Liver (tissue), 3 donors: ENCODE results near the gene DCAF5.

Experiments used
- ATF3 ChIP-seq: IDR thresholded peaks from 2 replicates; pipeline ENCODE4 v1.6.1; 2016; ENCODE audit warnings: antibody characterized with exemption
- CTCF ChIP-seq: fragments of 150-350 bp; IDR thresholded peaks from 2 replicates; pipeline ENCODE4 v1.5.1; 2017; ENCODE audit warnings: improper control_type of control experiment, low read depth, low read length; ENCODE audit not compliant: missing input control
- EGR1 ChIP-seq, 2 donors: IDR thresholded peaks; 2 replicates each; pipeline ENCODE4 v1.6.1; 2016 to 2018; ENCODE audit warnings: antibody characterized with exemption in 2 of 2, low read depth in 2 of 2
- FOXA2 ChIP-seq: IDR thresholded peaks from 2 replicates; pipeline ENCODE4 v1.6.1; 2016; ENCODE audit warnings: antibody characterized with exemption
- GABPA ChIP-seq, 2 donors: IDR thresholded peaks in 1 of 2; conservative IDR thresholded peaks in 1 of 2; 2 replicates each; pipeline ENCODE4 v1.6.1; 2016; ENCODE audit warnings: antibody characterized with exemption in 2 of 2, mild to moderate bottlenecking in 1 of 2, moderate library complexity in 1 of 2
- JUND ChIP-seq, 2 donors: IDR thresholded peaks; 2 replicates each; pipeline ENCODE4 v1.6.1; 2016; ENCODE audit warnings: antibody characterized with exemption in 2 of 2
- MAX ChIP-seq: IDR thresholded peaks from 2 replicates; pipeline ENCODE4 v1.6.1; 2016; ENCODE audit warnings: antibody characterized with exemption
- RAD21 ChIP-seq, 2 donors: IDR thresholded peaks; 2 replicates each; pipeline ENCODE4 v1.6.1; 2016; ENCODE audit warnings: antibody characterized with exemption in 2 of 2, mild to moderate bottlenecking in 2 of 2
- REST ChIP-seq: IDR thresholded peaks from 2 replicates; pipeline ENCODE4 v1.6.1; 2016; ENCODE audit warnings: antibody characterized with exemption, mild to moderate bottlenecking
- RXRA ChIP-seq, 2 donors: IDR thresholded peaks; 2 replicates each; pipeline ENCODE4 v1.6.1; 2017 to 2018; ENCODE audit warnings: antibody characterized with exemption in 2 of 2, mild to moderate bottlenecking in 1 of 2
- SP1 ChIP-seq: IDR thresholded peaks from 2 replicates; pipeline ENCODE4 v1.6.1; 2018; ENCODE audit warnings: antibody characterized with exemption, mild to moderate bottlenecking
- TAF1 ChIP-seq: conservative IDR thresholded peaks from 2 replicates; pipeline ENCODE4 v1.6.1; 2016; ENCODE audit warnings: antibody characterized with exemption, mild to moderate bottlenecking
- YY1 ChIP-seq: IDR thresholded peaks from 2 replicates; pipeline ENCODE4 v1.6.1; 2016; ENCODE audit warnings: antibody characterized with exemption, mild to moderate bottlenecking
- ZBTB33 ChIP-seq: IDR thresholded peaks from 2 replicates; pipeline ENCODE4 v1.6.1; 2016; ENCODE audit warnings: antibody characterized with exemption
- donor health status: healthy.
- donor health status: healthy.

GRCh38 chr14:69115407-69116185 lies 37.3 kb downstream of the DCAF5 start:
- TF ChIP-seq GABPA (IDR thresholded peaks at IDR 0.05 in 1 of 2, conservative IDR thresholded peaks at IDR 0.05 in 1 of 2): no peak
- no peak for TF ChIP-seq CTCF
- no peak for TF ChIP-seq MAX
- no peak for TF ChIP-seq ATF3
- no peak for TF ChIP-seq RAD21 (IDR thresholded peaks at IDR 0.05)
- no peak for TF ChIP-seq TAF1
- no peak for TF ChIP-seq JUND (IDR thresholded peaks at IDR 0.05)
- no peak for TF ChIP-seq FOXA2
- TF ChIP-seq REST: no peak
- no peak for TF ChIP-seq SP1
- no peak for TF ChIP-seq ZBTB33
- no peak for TF ChIP-seq YY1
- TF ChIP-seq EGR1 (IDR thresholded peaks at IDR 0.05; ENCODE audit: low read depth in 2 of 2): no peak
- no peak for TF ChIP-seq RXRA (IDR thresholded peaks at IDR 0.05)
